WTC11 (cell line): ENCODE measurements around the gene ZBTB16.

Source experiments
- ELF4 ChIP-seq: sonication (generic); formaldehyde crosslinking; IDR thresholded peaks from 2 replicates; pipeline ENCODE4 v1.8.1; 2022; ENCODE audit warnings: low read depth, mild to moderate bottlenecking, moderate library complexity, missing genetic modification reagents
- ETV6 ChIP-seq: sonication (generic); formaldehyde crosslinking; IDR thresholded peaks from 2 replicates; pipeline ENCODE4 v1.8.1; 2022; ENCODE audit warnings: mild to moderate bottlenecking, missing genetic modification reagents
- FOXK1 ChIP-seq: sonication (generic); formaldehyde crosslinking; IDR thresholded peaks from 2 replicates; pipeline ENCODE4 v1.8.0; 2022; ENCODE audit warnings: mild to moderate bottlenecking, moderate library complexity, missing genetic modification reagents
- JUN ChIP-seq: sonication (generic); formaldehyde crosslinking; IDR thresholded peaks from 2 replicates; pipeline ENCODE4 v1.8.0; 2023; ENCODE audit warnings: mild to moderate bottlenecking, missing genetic modification reagents
- MXD4 ChIP-seq: fragments of 250-450 bp; sonication (Bioruptor Pico); IDR thresholded peaks from 2 replicates; pipeline ENCODE4 v1.8.0; 2021; ENCODE audit warnings: mild to moderate bottlenecking, moderate library complexity, borderline replicate concordance
- NR3C1 ChIP-seq: sonication (generic); formaldehyde crosslinking; conservative IDR thresholded peaks from 2 replicates; pipeline ENCODE4 v1.8.1; 2023; ENCODE audit warnings: low read depth, mild to moderate bottlenecking, missing genetic modification reagents
- RELA ChIP-seq: sonication (generic); formaldehyde crosslinking; IDR thresholded peaks from 2 replicates; pipeline ENCODE4 v1.8.1; 2022; ENCODE audit warnings: missing genetic modification reagents, mild to moderate bottlenecking, borderline replicate concordance
- ZNF232 ChIP-seq: sonication (generic); formaldehyde crosslinking; IDR thresholded peaks from 2 replicates; pipeline ENCODE4 v1.8.0; 2022; ENCODE audit warnings: mild to moderate bottlenecking, missing genetic modification reagents
- TF ChIP-seq, protein P1 (sequence below): fragments of 200-600 bp; IDR thresholded peaks from 2 replicates; pipeline ENCODE4 v1.8.0; 2022; ENCODE audit warnings: antibody characterized with exemption
- TF ChIP-seq, protein P2 (sequence below): sonication (generic); formaldehyde crosslinking; IDR thresholded peaks from 2 replicates; pipeline ENCODE4 v1.8.0; 2022; ENCODE audit warnings: missing genetic modification reagents
- TF ChIP-seq, protein P3 (sequence below): sonication (generic); formaldehyde crosslinking; IDR thresholded peaks from 2 replicates; pipeline ENCODE4 v1.8.0; 2022; ENCODE audit warnings: mild to moderate bottlenecking, missing genetic modification reagents

DNA sequence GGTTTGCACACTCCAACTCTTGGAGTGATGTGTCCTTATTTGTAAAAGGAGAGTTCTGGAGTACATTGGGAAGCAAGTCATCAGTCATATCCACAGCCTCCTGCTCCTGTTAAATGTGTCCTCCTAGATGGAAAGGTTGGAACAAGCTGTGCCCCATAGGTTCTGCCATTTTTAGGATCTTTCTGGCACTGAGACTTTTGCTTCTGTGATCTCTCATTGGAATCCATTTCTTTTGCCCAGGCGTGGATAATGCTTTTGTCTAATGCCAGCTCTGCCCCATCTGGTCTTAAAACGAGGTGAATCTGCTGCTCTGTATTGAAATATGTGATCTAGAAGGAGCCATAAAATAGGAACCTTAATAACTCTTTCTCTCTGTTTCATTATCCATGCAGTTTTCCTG is 66.4 kb downstream of the ZBTB16 start:
- TF ChIP-seq MXD4 = no peak
- no peak for TF ChIP-seq FOXK1
- TF ChIP-seq, protein P1, sequence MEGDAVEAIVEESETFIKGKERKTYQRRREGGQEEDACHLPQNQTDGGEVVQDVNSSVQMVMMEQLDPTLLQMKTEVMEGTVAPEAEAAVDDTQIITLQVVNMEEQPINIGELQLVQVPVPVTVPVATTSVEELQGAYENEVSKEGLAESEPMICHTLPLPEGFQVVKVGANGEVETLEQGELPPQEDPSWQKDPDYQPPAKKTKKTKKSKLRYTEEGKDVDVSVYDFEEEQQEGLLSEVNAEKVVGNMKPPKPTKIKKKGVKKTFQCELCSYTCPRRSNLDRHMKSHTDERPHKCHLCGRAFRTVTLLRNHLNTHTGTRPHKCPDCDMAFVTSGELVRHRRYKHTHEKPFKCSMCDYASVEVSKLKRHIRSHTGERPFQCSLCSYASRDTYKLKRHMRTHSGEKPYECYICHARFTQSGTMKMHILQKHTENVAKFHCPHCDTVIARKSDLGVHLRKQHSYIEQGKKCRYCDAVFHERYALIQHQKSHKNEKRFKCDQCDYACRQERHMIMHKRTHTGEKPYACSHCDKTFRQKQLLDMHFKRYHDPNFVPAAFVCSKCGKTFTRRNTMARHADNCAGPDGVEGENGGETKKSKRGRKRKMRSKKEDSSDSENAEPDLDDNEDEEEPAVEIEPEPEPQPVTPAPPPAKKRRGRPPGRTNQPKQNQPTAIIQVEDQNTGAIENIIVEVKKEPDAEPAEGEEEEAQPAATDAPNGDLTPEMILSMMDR = no peak
- no peak for TF ChIP-seq ELF4 (CRISPR knock-in tag)
- no peak for TF ChIP-seq ETV6 (CRISPR knock-in tag)
- no peak for TF ChIP-seq NR3C1 (CRISPR knock-in tag)
- TF ChIP-seq, protein P2, sequence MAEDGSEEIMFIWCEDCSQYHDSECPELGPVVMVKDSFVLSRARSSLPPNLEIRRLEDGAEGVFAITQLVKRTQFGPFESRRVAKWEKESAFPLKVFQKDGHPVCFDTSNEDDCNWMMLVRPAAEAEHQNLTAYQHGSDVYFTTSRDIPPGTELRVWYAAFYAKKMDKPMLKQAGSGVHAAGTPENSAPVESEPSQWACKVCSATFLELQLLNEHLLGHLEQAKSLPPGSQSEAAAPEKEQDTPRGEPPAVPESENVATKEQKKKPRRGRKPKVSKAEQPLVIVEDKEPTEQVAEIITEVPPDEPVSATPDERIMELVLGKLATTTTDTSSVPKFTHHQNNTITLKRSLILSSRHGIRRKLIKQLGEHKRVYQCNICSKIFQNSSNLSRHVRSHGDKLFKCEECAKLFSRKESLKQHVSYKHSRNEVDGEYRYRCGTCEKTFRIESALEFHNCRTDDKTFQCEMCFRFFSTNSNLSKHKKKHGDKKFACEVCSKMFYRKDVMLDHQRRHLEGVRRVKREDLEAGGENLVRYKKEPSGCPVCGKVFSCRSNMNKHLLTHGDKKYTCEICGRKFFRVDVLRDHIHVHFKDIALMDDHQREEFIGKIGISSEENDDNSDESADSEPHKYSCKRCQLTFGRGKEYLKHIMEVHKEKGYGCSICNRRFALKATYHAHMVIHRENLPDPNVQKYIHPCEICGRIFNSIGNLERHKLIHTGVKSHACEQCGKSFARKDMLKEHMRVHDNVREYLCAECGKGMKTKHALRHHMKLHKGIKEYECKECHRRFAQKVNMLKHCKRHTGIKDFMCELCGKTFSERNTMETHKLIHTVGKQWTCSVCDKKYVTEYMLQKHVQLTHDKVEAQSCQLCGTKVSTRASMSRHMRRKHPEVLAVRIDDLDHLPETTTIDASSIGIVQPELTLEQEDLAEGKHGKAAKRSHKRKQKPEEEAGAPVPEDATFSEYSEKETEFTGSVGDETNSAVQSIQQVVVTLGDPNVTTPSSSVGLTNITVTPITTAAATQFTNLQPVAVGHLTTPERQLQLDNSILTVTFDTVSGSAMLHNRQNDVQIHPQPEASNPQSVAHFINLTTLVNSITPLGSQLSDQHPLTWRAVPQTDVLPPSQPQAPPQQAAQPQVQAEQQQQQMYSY = no peak
- TF ChIP-seq, protein P3, sequence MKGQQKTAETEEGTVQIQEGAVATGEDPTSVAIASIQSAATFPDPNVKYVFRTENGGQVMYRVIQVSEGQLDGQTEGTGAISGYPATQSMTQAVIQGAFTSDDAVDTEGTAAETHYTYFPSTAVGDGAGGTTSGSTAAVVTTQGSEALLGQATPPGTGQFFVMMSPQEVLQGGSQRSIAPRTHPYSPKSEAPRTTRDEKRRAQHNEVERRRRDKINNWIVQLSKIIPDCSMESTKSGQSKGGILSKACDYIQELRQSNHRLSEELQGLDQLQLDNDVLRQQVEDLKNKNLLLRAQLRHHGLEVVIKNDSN (CRISPR knock-in tag) = no peak
- TF ChIP-seq JUN = no peak
- no peak for TF ChIP-seq RELA (CRISPR knock-in tag)
- TF ChIP-seq ZNF232 (CRISPR knock-in tag) = no peak
